ENCODE results near the gene CDK13.

CDK13 gene

DNA sequence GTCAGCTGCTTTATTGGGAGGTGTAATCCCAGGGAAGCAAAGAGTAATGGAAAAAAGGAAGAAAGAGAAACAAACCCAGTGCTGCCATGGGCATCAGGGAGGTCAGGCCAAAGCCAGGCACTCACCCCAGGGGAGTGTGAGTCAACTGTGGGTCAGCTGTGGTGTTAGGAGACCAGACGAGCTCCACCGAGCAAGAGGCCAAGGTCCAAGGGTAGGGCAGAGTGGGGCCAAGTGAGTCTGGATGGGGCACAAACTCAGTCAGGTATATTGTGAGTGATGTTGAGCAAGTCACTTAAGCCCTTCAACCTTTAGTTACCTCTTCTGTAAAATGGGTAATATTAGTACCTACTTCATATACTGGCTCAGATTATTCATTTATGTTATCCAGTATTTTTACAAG, 30.4 kb upstream of the CDK13 start:
- Histone ChIP-seq H3K4me3 (ENCODE audit: insufficient read depth in 1 of 2, low read depth in 1 of 2, low read length in 2 of 2) (no peak overlapping the region), H3K18ac (ENCODE audit: low read depth in 1 of 2, low read length in 2 of 2) (no peak overlapping the region), H3K36me3 (ENCODE audit: control insufficient read depth in 1 of 2, insufficient read depth in 2 of 2, low read depth in 1 of 2, low read length in 2 of 2) (no peaks in the 10 kb centered on the region), H3K4me2 (ENCODE audit: low read length, poor library complexity, severe bottlenecking) (no peak overlapping the region), H3K4me1 (ENCODE audit: control insufficient read depth, insufficient read depth, low read depth, low read length) (no peaks in the 10 kb centered on the region), H3K23ac (ENCODE audit: low read length in 2 of 2) (no peak overlapping the region), H2AK5ac (ENCODE audit: low read length, severe bottlenecking) (no peak overlapping the region), H3K27ac (ENCODE audit: low read length, poor library complexity, severe bottlenecking) (no peak overlapping the region), H2BK5ac (ENCODE audit: low read depth, low read length, poor library complexity, severe bottlenecking) (no peak overlapping the region), H3K4ac (ENCODE audit: low read depth in 1 of 2, low read length in 2 of 2) (no peak overlapping the region), H2AFZ (ENCODE audit: low read depth, low read length) (no peak overlapping the region), H4K91ac (ENCODE audit: low read length) (no peak overlapping the region), H4K8ac (ENCODE audit: low read length) (no peak overlapping the region), H3K9ac (ENCODE audit: low read length) (no peak overlapping the region), H3K27me3 (ENCODE audit: control insufficient read depth in 1 of 2, insufficient read depth in 1 of 2, low read length in 2 of 2) (peaks cover 0 to 11% of the 10 kb centered on the region in 2 experiments), H2BK12ac (ENCODE audit: low read length in 2 of 2) (no peak overlapping the region), H3K79me1 (replicated peaks; ENCODE audit: low read length, poor library complexity, severe bottlenecking) (no peaks in the 10 kb centered on the region), H3K9me3 (ENCODE audit: control insufficient read depth, low read length) (no peaks in the 10 kb centered on the region), H2BK120ac (ENCODE audit: low read depth, low read length) (no peak overlapping the region), H3K14ac (ENCODE audit: low read length in 2 of 2) (no peak overlapping the region), H2BK15ac (ENCODE audit: low read depth, poor library complexity, severe bottlenecking) (no peak overlapping the region)
- WGBS, result 80% methylated on average over 1 of the region's 2 CpGs
- DNase-seq, result no peak

DNA sequence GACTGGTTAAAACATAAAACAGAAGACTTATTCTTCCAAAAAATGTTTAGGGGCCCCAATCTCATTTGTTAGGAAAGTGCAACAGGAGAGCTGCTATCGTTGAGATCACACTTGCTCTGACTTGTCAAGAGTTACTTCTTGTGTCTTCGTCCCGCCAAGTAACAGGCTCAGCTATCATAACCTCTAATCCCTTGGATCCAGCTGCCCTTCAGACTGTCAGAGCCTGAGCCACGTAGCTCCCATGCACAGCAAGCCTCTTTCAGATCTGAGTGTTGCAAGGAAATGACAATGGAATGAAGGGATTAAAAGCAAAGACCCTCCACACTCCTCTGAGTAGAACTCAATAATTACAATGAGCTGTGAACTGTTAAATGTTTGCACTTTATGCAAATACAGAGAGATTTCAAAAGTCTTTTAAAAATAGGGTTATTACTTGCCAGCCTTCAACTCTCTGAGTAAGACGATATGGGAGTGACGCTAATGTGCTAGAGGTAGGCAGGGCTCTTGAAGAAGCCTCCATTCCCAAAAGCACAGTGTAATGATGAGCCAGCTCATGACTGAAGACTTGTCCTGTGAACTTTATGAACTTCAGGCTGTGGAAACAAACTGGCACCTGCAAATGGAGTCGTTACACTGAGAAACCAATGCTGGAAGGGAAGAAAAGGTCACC, 28.4 kb upstream of the CDK13 start:
- no peak overlapping the region for H2BK15ac ChIP-seq (ENCODE audit: low read depth, poor library complexity, severe bottlenecking)
- H2BK12ac ChIP-seq (ENCODE audit: low read length in 2 of 2), result no peak overlapping the region
- no peak overlapping the region for H3K27ac ChIP-seq (ENCODE audit: low read length, poor library complexity, severe bottlenecking)
- no peak overlapping the region for H3K4ac ChIP-seq (ENCODE audit: low read depth in 1 of 2, low read length in 2 of 2)
- no peak overlapping the region for H2BK120ac ChIP-seq (ENCODE audit: low read depth, low read length)
- no peak overlapping the region for H4K91ac ChIP-seq (ENCODE audit: low read length)
- DNase-seq, result no peak
- H3K79me1 ChIP-seq (replicated peaks; ENCODE audit: low read length, poor library complexity, severe bottlenecking), result no peaks in the 10 kb centered on the region
- H3K36me3 ChIP-seq (ENCODE audit: control insufficient read depth in 1 of 2, insufficient read depth in 2 of 2, low read depth in 1 of 2, low read length in 2 of 2), result no peaks in the 10 kb centered on the region
- peaks cover 0 to 8% of the 10 kb centered on the region in 2 experiments for H3K27me3 ChIP-seq (ENCODE audit: control insufficient read depth in 1 of 2, insufficient read depth in 1 of 2, low read length in 2 of 2)
- H2BK5ac ChIP-seq (ENCODE audit: low read depth, low read length, poor library complexity, severe bottlenecking), result no peak overlapping the region
- no peak overlapping the region for H3K18ac ChIP-seq (ENCODE audit: low read depth in 1 of 2, low read length in 2 of 2)
- no peak overlapping the region for H3K23ac ChIP-seq (ENCODE audit: low read length in 2 of 2)
- no peak overlapping the region for H2AFZ ChIP-seq (ENCODE audit: low read depth, low read length)
- no peaks in the 10 kb centered on the region for H3K9me3 ChIP-seq (ENCODE audit: control insufficient read depth, low read length)
- no peak overlapping the region for H3K14ac ChIP-seq (ENCODE audit: low read length in 2 of 2)
- H3K4me3 ChIP-seq (ENCODE audit: insufficient read depth in 1 of 2, low read depth in 1 of 2, low read length in 2 of 2), result no peak overlapping the region
- no peak overlapping the region for H3K4me2 ChIP-seq (ENCODE audit: low read length, poor library complexity, severe bottlenecking)
- no peak overlapping the region for H3K9ac ChIP-seq (ENCODE audit: low read length)
- no peak overlapping the region for H4K8ac ChIP-seq (ENCODE audit: low read length)
- H3K4me1 ChIP-seq (ENCODE audit: control insufficient read depth, insufficient read depth, low read depth, low read length), result no peaks in the 10 kb centered on the region
- no peak overlapping the region for H2AK5ac ChIP-seq (ENCODE audit: low read length, severe bottlenecking)
- WGBS, result 78% methylated on average over 4 of the region's 7 CpGs

DNA sequence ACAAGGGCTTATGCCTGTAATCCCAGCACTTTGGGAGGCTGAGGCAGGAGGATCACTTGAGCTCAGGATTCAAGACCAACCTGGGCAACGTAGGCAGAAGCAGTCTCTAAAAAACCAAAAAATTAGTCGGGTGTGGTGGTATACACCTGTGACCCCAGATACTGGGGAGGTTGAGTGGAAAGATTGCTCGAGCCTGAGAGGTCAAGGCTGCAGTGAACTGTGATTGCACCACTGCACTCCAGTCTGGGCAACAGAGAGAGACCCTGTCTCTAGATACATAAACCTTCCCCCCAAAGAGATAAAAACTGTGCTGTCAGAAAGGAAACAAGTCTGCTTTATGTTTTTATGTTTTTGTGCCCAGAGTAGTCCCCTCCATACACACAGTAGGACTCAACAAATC, 27.5 kb upstream of the CDK13 start:
- H2BK12ac ChIP-seq (ENCODE audit: low read length in 2 of 2), result no peak overlapping the region
- 79% methylated on average over 2 of the region's 3 CpGs for WGBS
- no peaks in the 10 kb centered on the region for H3K79me1 ChIP-seq (replicated peaks; ENCODE audit: low read length, poor library complexity, severe bottlenecking)
- H2AFZ ChIP-seq (ENCODE audit: low read depth, low read length), result no peak overlapping the region
- no peaks in the 10 kb centered on the region for H3K9me3 ChIP-seq (ENCODE audit: control insufficient read depth, low read length)
- H4K91ac ChIP-seq (ENCODE audit: low read length), result no peak overlapping the region
- no peak overlapping the region for H3K4ac ChIP-seq (ENCODE audit: low read depth in 1 of 2, low read length in 2 of 2)
- no peak overlapping the region for H3K23ac ChIP-seq (ENCODE audit: low read length in 2 of 2)
- no peak overlapping the region for H3K4me2 ChIP-seq (ENCODE audit: low read length, poor library complexity, severe bottlenecking)
- no peak overlapping the region for H3K27ac ChIP-seq (ENCODE audit: low read length, poor library complexity, severe bottlenecking)
- H3K14ac ChIP-seq (ENCODE audit: low read length in 2 of 2), result no peak overlapping the region
- no peaks in the 10 kb centered on the region for H3K27me3 ChIP-seq (ENCODE audit: control insufficient read depth in 1 of 2, insufficient read depth in 1 of 2, low read length in 2 of 2)
- H3K9ac ChIP-seq (ENCODE audit: low read length), result no peak overlapping the region
- H3K4me1 ChIP-seq (ENCODE audit: control insufficient read depth, insufficient read depth, low read depth, low read length), result no peaks in the 10 kb centered on the region
- H3K4me3 ChIP-seq (ENCODE audit: insufficient read depth in 1 of 2, low read depth in 1 of 2, low read length in 2 of 2), result no peak overlapping the region
- no peak for DNase-seq
- H2BK120ac ChIP-seq (ENCODE audit: low read depth, low read length), result no peak overlapping the region
- no peaks in the 10 kb centered on the region for H3K36me3 ChIP-seq (ENCODE audit: control insufficient read depth in 1 of 2, insufficient read depth in 2 of 2, low read depth in 1 of 2, low read length in 2 of 2)
- H2BK5ac ChIP-seq (ENCODE audit: low read depth, low read length, poor library complexity, severe bottlenecking), result no peak overlapping the region
- no peak overlapping the region for H3K18ac ChIP-seq (ENCODE audit: low read depth in 1 of 2, low read length in 2 of 2)
- H2AK5ac ChIP-seq (ENCODE audit: low read length, severe bottlenecking), result no peak overlapping the region
- no peak overlapping the region for H2BK15ac ChIP-seq (ENCODE audit: low read depth, poor library complexity, severe bottlenecking)
- no peak overlapping the region for H4K8ac ChIP-seq (ENCODE audit: low read length)

GRCh38 chr7:39923091-39923490, 27.0 kb upstream of the CDK13 start:
- H2AFZ ChIP-seq (ENCODE audit: low read depth, low read length), result no peak overlapping the region
- 78% methylated on average over 1 of the region's 1 CpG for WGBS
- H4K91ac ChIP-seq (ENCODE audit: low read length), result no peak overlapping the region
- no peaks in the 10 kb centered on the region for H3K4me1 ChIP-seq (ENCODE audit: control insufficient read depth, insufficient read depth, low read depth, low read length)
- H2BK120ac ChIP-seq (ENCODE audit: low read depth, low read length), result no peak overlapping the region
- no peak overlapping the region for H4K8ac ChIP-seq (ENCODE audit: low read length)
- H3K27me3 ChIP-seq (ENCODE audit: control insufficient read depth in 1 of 2, insufficient read depth in 1 of 2, low read length in 2 of 2), result no peaks in the 10 kb centered on the region
- H3K4me3 ChIP-seq (ENCODE audit: insufficient read depth in 1 of 2, low read depth in 1 of 2, low read length in 2 of 2), result no peak overlapping the region
- no peak overlapping the region for H2BK5ac ChIP-seq (ENCODE audit: low read depth, low read length, poor library complexity, severe bottlenecking)
- H3K4me2 ChIP-seq (ENCODE audit: low read length, poor library complexity, severe bottlenecking), result no peak overlapping the region
- no peak overlapping the region for H3K27ac ChIP-seq (ENCODE audit: low read length, poor library complexity, severe bottlenecking)
- H3K14ac ChIP-seq (ENCODE audit: low read length in 2 of 2), result no peak overlapping the region
- H3K18ac ChIP-seq (ENCODE audit: low read depth in 1 of 2, low read length in 2 of 2), result no peak overlapping the region
- H2BK12ac ChIP-seq (ENCODE audit: low read length in 2 of 2), result no peak overlapping the region
- H3K4ac ChIP-seq (ENCODE audit: low read depth in 1 of 2, low read length in 2 of 2), result no peak overlapping the region
- DNase-seq, result no peak
- H3K36me3 ChIP-seq (ENCODE audit: control insufficient read depth in 1 of 2, insufficient read depth in 2 of 2, low read depth in 1 of 2, low read length in 2 of 2), result no peaks in the 10 kb centered on the region
- no peak overlapping the region for H2AK5ac ChIP-seq (ENCODE audit: low read length, severe bottlenecking)
- H2BK15ac ChIP-seq (ENCODE audit: low read depth, poor library complexity, severe bottlenecking), result no peak overlapping the region
- no peaks in the 10 kb centered on the region for H3K9me3 ChIP-seq (ENCODE audit: control insufficient read depth, low read length)
- no peak overlapping the region for H3K9ac ChIP-seq (ENCODE audit: low read length)
- no peaks in the 10 kb centered on the region for H3K79me1 ChIP-seq (replicated peaks; ENCODE audit: low read length, poor library complexity, severe bottlenecking)
- no peak overlapping the region for H3K23ac ChIP-seq (ENCODE audit: low read length in 2 of 2)

Measured in mesenchymal stem cell (in vitro differentiated cells and primary cell).